Activated naive CD8-positive, alpha-beta T cell treated with anti-CD3 and anti-CD28 coated beads, Interleukin-2, amount 10 ng/mL, durations not matched to agents 7 days and 5 days (primary cell): ENCODE measurements around the gene SLC17A9. TPM values are rescaled to one million over a fixed set of nuclear protein-coding genes. Genes with fewer than 3 reads are reported as not detected.
A peak's percentile ranks its signal among the peaks of the same experiment; 100 is the strongest.
"Not testable (repeated sequence)": the region's sequence is repeated elsewhere in the genome, so short reads cannot be mapped to it uniquely, and the experiment has no call there.

ENCODE experiments used
- ATAC-seq: fragments of 150-1000 bp; cut with Tn5 transposase; one replicate; pipeline ENCODE4 v1.10.0; 2021; ENCODE audit warnings: low read depth, moderate library complexity
- POLR2A ChIA-PET: fragments of 350-600 bp; sonication (Branson Sonifier 250); formaldehyde crosslinking; loops from one replicate; lab custom pipeline; 2021; ENCODE audit warnings: antibody characterized with exemption; lab: Charles Lee
- DNase-seq: peaks from one replicate; pipeline ENCODE4 v3.0.0; 2021
- H3K27ac Mint-ChIP-seq: one replicate; pipeline ENCODE4 v1.8.0; 2022; ENCODE audit warnings: mild to moderate bottlenecking, mixed read lengths
- H3K27me3 Mint-ChIP-seq: one replicate; pipeline ENCODE4 v1.8.0; 2022; ENCODE audit warnings: mild to moderate bottlenecking, moderate library complexity, mixed read lengths
- H3K36me3 Mint-ChIP-seq: one replicate; pipeline ENCODE4 v1.8.0; 2021; ENCODE audit warnings: mild to moderate bottlenecking, mixed read lengths
- H3K4me1 Mint-ChIP-seq: one replicate; pipeline ENCODE4 v1.8.0; 2021; ENCODE audit warnings: mixed read lengths
- H3K4me3 Mint-ChIP-seq: one replicate; pipeline ENCODE4 v1.8.0; 2022; ENCODE audit warnings: mild to moderate bottlenecking, moderate library complexity, mixed read lengths
- H3K9me3 Mint-ChIP-seq: one replicate; pipeline ENCODE4 v1.8.0; 2021; ENCODE audit warnings: mixed read lengths
- total RNA-seq, 2 experiments: library from RNA; stranded (reverse); gene quantifications; one replicate each; pipeline ENCODE4 v1.2.3, GENCODE V29; 2021

Gene SLC17A9
- total RNA-seq, 2 experiments from 2014 or later, result 40.9 to 43.5 TPM

DNA sequence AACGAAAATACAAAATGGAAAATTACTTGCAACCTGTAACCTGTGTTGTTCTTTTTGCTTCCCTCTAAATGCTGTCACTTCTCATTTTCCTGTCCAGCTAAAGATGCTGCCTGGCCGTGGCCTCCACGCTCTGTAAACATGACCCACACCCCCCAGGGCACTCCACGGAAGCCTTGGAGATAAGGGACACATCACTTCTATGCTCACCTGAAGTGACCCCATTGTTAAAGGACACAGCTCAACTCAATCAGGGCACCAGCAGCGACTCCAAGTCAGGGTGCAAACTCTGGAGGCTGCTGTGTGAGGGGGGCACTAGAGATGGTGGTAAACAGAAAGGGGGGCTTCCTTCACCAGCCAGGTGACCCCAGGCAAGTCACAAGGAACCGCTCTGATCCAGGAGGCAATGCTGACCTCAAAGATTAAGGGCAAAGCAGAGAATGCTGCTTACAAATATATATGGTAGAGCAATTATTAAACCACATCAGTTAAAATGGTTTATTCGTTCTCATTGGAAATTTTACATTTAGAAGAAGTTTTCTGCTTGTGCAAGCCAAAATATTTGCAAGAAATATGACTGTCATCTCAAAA is 39.4 kb upstream of the SLC17A9 start:
- peaks cover 30% of the 10 kb centered on the region for H3K36me3 Mint-ChIP-seq
- H3K9me3 Mint-ChIP-seq, result no peaks in the 10 kb centered on the region
- no peak overlapping the region for H3K27ac Mint-ChIP-seq
- no peaks in the 10 kb centered on the region for H3K27me3 Mint-ChIP-seq
- no peak overlapping the region for H3K4me3 Mint-ChIP-seq
- ATAC-seq (no peak), DNase-seq (no peak)
- peaks cover 40% of the 10 kb centered on the region for H3K4me1 Mint-ChIP-seq
- POLR2A ChIA-PET, result interaction anchor here (1.4 to 10.0 kb wide), 5 partner anchors 10 to 41 kb away, joined by 4 to 85 read pairs (median 8); partner anchors contain the start of genes DIDO1 and GID8

DNA sequence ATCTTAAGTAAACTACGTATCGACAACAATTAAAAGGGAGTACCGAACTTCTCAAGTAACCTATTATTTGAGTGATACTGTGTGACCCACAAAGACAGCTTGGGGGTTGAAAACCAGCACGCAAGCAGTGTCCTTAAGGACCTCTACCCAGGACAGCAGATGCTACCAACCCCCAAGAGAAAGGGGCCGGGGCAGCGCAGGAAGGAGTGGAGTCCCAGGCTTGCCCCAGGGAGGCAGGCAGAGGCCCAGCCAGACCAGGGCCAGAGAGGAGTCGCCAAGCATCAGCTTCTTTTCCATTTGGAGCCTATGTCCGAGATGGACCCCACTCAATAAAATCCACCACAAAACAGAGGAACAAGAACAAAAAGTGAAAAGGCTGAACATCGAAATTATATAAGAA is 38.1 kb upstream of the SLC17A9 start:
- peak overlapping the region; percentile 25 for H3K4me3 Mint-ChIP-seq
- ATAC-seq, result no peak
- H3K9me3 Mint-ChIP-seq, result no peaks in the 10 kb centered on the region
- peaks cover 28% of the 10 kb centered on the region for H3K36me3 Mint-ChIP-seq
- no peak for DNase-seq
- no peaks in the 10 kb centered on the region for H3K27me3 Mint-ChIP-seq
- no peak overlapping the region for H3K27ac Mint-ChIP-seq
- POLR2A ChIA-PET, result interaction anchor here (2.3 to 10.0 kb wide), 3 partner anchors 12 to 40 kb away, joined by 8 to 85 read pairs (median 55); partner anchors contain the start of genes DIDO1 and GID8
- peaks cover 52% of the 10 kb centered on the region for H3K4me1 Mint-ChIP-seq

DNA sequence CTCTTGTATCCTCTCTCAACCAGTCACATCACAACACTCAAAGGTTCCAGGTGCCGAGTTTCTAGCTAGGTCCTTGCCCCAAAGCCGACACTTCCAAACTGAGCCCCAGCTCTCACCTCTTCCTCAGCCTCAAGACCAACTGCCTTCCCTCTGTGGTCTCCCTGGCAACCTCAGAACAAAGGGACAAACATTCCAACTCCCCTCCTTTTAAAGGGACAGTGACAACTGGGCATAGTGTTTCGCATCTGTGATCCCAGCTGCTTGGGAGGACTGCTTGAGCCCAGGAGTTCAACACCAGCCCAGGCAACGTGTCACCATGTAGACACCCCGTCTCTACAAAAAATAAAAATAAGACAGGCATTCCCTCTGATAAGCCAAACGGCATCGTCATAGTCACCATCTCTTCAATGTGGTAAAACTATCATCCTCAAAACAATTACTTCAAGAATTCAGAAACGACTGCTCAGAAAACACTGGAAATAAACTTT is 37.5 kb upstream of the SLC17A9 start:
- DNase-seq, result no peak
- Mint-ChIP-seq H3K4me3 (peak overlapping the region; percentile 80), H3K36me3 (peaks cover 24% of the 10 kb centered on the region), H3K9me3 (no peaks in the 10 kb centered on the region), H3K27ac (peak overlapping the region; percentile 78), H3K27me3 (no peaks in the 10 kb centered on the region), H3K4me1 (peaks cover 55% of the 10 kb centered on the region)
- POLR2A ChIA-PET, result interaction anchor here (2.3 to 10.0 kb wide), 3 partner anchors 12 to 39 kb away, joined by 8 to 85 read pairs (median 55); partner anchors contain the start of genes DIDO1 and GID8
- no peak for ATAC-seq

DNA sequence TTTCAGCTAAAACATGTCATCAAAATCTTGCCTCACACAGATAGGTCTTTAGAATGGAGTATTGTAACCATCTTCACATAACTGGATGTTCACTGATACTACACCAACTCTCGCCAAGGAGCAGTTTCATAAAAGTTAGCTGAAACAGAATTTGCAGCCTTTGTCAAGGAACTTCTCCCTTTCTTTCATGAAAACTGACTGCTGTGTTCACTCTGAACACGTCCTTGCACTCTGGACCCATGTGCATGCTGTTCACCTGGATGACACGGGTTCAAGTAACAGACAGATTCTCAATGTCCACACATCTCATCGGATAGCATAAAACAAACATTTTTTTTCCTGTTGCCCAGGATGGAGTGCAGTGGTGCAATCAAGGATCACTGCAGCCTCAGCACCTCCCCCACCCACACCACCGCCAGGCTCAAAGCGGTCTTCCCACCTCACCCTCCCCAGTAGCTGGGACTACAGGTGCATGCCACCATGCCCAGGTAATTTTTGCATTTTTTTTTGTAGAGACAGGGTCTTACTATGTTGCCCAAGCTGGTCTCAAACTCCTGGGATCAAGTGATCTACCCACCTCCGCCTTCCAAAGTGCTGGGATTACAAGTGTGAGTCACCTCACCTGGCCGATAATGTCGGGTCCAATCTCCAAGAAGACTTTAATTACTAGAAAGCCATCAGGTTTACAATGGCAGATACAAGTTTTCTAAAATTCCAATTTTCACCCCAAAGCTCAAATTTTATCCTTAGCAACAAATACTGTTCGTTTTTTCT is 35.6 kb upstream of the SLC17A9 start:
- no peaks in the 10 kb centered on the region for H3K9me3 Mint-ChIP-seq
- ATAC-seq (no peak), DNase-seq (no peak)
- H3K4me1 Mint-ChIP-seq, result peaks cover 68% of the 10 kb centered on the region
- peaks cover 13% of the 10 kb centered on the region for H3K36me3 Mint-ChIP-seq
- POLR2A ChIA-PET, result interaction anchor here (1.1 to 10.0 kb wide), 4 partner anchors 10 to 37 kb away, joined by 3 to 85 read pairs (median 42); partner anchors contain the start of genes DIDO1, GID8 and SLC17A9
- peak overlapping the region; percentile 83 for H3K4me3 Mint-ChIP-seq
- peak overlapping the region; percentile 86 for H3K27ac Mint-ChIP-seq
- no peaks in the 10 kb centered on the region for H3K27me3 Mint-ChIP-seq

DNA sequence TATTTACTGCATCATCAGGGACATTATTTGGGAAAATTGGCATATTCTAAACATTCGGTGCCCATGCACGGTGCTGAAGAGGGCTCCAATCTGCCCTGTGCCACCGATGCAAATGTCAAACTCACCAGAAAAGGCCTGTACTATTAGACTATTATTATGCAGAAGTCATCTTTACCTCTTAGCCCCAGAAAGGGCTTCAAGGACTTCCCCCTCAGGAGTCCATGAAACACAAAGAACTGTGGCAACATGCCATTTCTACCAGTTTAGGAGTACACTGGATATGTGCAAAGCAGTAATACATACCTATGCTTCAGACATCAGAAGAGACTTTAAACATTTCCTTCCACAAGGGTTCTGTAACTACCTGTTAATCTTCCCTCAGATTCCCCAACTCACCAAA is 34.8 kb upstream of the SLC17A9 start:
- Mint-ChIP-seq H3K36me3 (peaks cover 14% of the 10 kb centered on the region), H3K4me3 (peak overlapping the region; percentile 83), H3K9me3 (no peaks in the 10 kb centered on the region), H3K27me3 (no peaks in the 10 kb centered on the region), H3K27ac (peak overlapping the region; percentile 86), H3K4me1 (peaks cover 76% of the 10 kb centered on the region)
- no peak for DNase-seq
- POLR2A ChIA-PET, result interaction anchor here (1.0 to 10.0 kb wide), 6 partner anchors 9 to 60 kb away, joined by 3 to 85 read pairs (median 18); partner anchors contain the start of genes DIDO1, GID8 and SLC17A9
- no peak for ATAC-seq

DNA sequence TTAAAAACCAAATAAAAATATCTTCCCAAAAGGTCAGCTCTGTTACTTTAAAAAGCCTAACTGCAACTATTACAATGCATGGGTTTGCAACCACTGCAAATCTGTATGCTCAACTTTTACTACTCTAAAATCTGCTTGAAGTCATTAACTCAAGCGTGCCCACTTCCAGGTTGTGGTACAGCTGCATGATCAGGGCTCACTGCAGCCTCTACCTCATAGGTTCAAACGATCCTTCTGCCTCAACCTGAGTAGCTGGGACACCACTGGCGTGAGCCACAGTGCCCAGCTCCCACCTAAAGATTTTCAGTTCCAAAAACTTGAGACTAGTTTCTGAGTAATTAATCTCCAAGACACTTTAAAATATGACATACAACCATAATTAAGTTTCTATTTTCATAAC is 34.4 kb upstream of the SLC17A9 start:
- Mint-ChIP-seq H3K9me3 (no peaks in the 10 kb centered on the region), H3K27me3 (no peaks in the 10 kb centered on the region), H3K27ac (peak overlapping the region; percentile 86), H3K4me3 (peak overlapping the region; percentile 83), H3K4me1 (peaks cover 76% of the 10 kb centered on the region), H3K36me3 (peaks cover 12% of the 10 kb centered on the region)
- ATAC-seq (peak; percentile 76), DNase-seq (peak; percentile 67)
- POLR2A ChIA-PET, result interaction anchor here (1.0 to 10.0 kb wide), 9 partner anchors 8 to 60 kb away, joined by 3 to 85 read pairs (median 9); partner anchors contain the start of genes DIDO1, GID8 and SLC17A9

DNA sequence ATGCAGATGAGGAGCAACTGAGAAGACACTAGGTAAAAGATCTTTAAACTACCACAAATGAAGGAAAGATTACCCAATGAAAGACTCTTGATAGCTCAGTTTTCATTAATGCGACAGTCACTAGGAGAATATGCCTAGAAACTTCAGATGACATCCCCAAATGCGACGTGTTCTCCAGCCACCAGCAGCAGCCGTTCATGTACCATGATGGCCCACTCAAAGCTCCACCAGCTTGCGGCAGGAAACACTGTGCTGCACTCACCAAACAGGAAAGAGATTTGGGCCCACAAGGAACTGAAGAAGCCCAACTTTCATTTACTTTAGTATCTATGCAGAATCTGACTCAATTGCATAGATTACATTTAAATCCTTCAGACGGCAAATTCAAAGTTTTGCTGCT is 33.7 kb upstream of the SLC17A9 start:
- peaks cover 11% of the 10 kb centered on the region for H3K36me3 Mint-ChIP-seq
- peaks cover 74% of the 10 kb centered on the region for H3K4me1 Mint-ChIP-seq

DNA sequence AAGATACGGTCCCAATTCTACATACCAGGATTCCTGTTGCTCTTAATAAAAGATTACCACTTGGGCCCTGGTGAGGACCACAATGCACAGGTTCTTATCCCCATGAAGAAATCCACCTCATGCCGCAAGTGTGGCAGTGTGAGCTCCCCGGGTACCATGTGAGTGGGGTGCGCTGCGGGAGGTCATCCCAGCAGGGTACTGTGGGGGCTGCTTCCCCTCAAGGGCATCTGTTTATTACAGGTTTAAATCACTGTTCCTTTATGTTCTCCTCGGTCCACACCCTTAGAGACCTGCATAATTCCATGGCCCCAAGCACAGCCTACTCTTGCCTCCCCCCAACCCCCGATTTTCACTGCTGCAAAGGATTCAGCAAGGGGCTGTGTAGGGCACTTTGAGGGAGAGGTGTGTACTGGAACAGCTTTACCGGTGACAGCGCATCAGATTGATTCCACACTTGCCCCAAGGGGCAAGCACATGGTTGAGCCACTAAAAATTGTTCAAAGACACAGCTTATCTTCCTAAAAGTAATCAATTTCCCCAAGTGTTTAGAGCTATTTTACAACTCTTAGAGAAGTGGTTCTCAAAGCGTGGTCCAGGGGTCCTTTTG is 32.4 kb upstream of the SLC17A9 start:
- POLR2A ChIA-PET, result interaction anchor here (1.3 to 10.0 kb wide), 6 partner anchors 6 to 33 kb away, joined by 3 to 85 read pairs (median 20); partner anchors contain the start of genes DIDO1, GID8 and SLC17A9
- H3K9me3 Mint-ChIP-seq, result no peaks in the 10 kb centered on the region
- peak; percentile 15 for DNase-seq
- H3K4me3 Mint-ChIP-seq, result peak overlapping the region; percentile 83
- peaks cover 12% of the 10 kb centered on the region for H3K36me3 Mint-ChIP-seq
- no peaks in the 10 kb centered on the region for H3K27me3 Mint-ChIP-seq
- ATAC-seq, result no peak
- peak overlapping the region; percentile 86 for H3K27ac Mint-ChIP-seq
- H3K4me1 Mint-ChIP-seq, result peaks cover 77% of the 10 kb centered on the region

More for the DNA sequence above, 33.7 kb upstream of the SLC17A9 start:
- DNase-seq (peak; percentile 58), ATAC-seq (peak; percentile 52)
- Mint-ChIP-seq H3K27me3 (no peaks in the 10 kb centered on the region), H3K9me3 (no peaks in the 10 kb centered on the region), H3K4me3 (peak overlapping the region; percentile 83), H3K27ac (peak overlapping the region; percentile 86)
- POLR2A ChIA-PET, result interaction anchor here (1.1 to 10.0 kb wide), 9 partner anchors 8 to 59 kb away, joined by 3 to 85 read pairs (median 9); partner anchors contain the start of genes DIDO1, GID8 and SLC17A9

DNA sequence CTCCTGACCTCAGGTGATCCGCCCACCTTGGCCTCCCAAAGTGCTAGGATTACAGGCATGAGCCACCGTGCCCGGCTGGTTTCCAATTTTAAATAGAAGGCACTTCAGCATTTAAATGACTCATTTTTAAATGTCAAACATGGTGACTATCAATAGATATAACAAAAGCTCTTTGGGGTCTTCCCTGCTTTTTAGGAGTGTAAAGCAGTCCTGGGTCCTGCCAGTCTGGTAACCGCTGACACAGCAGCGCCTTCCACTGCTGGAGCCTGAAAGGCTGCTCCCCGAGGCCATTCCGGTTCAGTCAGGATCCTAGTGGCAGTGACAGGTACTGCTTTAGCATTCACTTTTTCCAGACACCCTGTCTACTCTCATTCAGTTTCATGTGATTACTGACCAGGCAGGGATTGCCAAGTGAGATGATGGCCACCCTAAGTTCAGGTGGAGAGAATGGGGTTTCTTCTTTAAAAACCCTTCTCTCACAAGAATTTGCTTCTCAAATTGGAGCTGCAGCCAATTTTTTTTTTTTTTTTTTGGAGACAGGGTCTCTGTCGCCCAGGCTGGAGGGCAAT is 31.3 kb upstream of the SLC17A9 start:
- Mint-ChIP-seq H3K36me3 (peaks cover 12% of the 10 kb centered on the region), H3K27ac (peak overlapping the region; percentile 86), H3K9me3 (no peaks in the 10 kb centered on the region), H3K4me3 (peak overlapping the region; percentile 77), H3K4me1 (peaks cover 70% of the 10 kb centered on the region), H3K27me3 (no peaks in the 10 kb centered on the region)
- ATAC-seq (peak; percentile 46), DNase-seq (peak; percentile 57)
- POLR2A ChIA-PET, result interaction anchor here (0.7 to 10.0 kb wide), 6 partner anchors 9 to 104 kb away, joined by 3 to 85 read pairs (median 4); partner anchors contain the start of genes GID8 and SLC17A9

DNA sequence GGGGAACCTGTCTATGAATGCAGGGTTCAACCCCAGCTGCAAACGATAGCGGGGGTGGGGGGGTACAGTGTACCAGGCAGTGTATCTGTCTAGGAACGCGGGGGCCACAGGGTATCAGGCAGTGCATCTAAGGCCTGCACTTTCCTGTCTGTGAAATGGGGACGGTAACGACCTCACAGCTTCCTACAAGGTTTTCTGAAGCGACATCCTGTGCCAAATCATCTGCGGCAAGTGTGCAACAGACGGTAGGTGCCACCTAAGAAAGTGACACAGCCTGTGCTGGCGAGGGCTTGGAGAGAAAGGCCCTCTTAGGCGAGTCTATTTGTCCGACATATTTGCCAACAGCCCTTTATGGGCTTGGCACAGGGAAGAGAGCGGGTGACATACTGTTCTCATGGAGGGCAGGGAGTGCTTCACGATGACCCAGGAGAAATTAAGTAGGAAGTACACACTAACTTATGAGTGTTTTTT is 30.0 kb upstream of the SLC17A9 start:
- H3K36me3 Mint-ChIP-seq, result peaks cover 8% of the 10 kb centered on the region
- DNase-seq (peak; percentile 51), ATAC-seq (peak; percentile 11)
- H3K4me3 Mint-ChIP-seq, result peak overlapping the region; percentile 89
- H3K9me3 Mint-ChIP-seq, result no peaks in the 10 kb centered on the region
- POLR2A ChIA-PET, result interaction anchor here (1.6 to 10.0 kb wide), 3 partner anchors 14 to 32 kb away, joined by 4 to 85 read pairs (median 5); partner anchors contain the start of gene GID8
- H3K27ac Mint-ChIP-seq, result peak overlapping the region; percentile 96
- peaks cover 66% of the 10 kb centered on the region for H3K4me1 Mint-ChIP-seq
- no peaks in the 10 kb centered on the region for H3K27me3 Mint-ChIP-seq

DNA sequence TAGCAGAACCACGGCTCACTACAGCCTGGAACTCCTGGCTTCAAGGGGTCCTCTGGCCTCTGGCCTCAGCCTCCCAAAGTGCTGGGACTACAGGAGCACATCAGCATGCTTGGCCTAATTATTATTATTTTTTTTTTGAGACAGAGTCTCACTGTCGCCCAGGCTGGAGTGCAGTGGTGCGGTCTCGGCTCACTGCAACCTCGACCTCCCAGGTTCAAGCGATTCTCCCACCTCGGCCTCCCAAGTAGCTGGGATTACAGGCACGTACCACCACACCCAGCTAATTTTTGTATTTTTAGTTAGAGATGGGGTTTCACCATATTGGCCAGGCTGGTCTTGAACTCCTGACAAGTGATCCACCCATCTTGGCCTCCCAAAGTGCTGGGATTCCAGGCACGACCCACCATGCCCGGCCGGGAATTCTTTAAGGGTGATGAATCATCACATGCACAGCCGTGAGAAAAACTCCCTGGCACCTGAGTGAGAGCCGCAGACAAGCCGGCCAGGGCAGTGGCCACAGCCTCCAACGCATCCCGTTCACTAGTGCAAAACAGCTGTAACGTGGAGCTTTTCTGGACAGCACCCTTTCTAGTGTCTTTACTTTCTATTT is 29.3 kb upstream of the SLC17A9 start:
- not testable (repeated sequence) for H3K36me3 Mint-ChIP-seq, H3K27me3 Mint-ChIP-seq, H3K9me3 Mint-ChIP-seq, ATAC-seq
- peak overlapping the region; percentile 96 for H3K27ac Mint-ChIP-seq
- POLR2A ChIA-PET, result interaction anchor here (1.6 kb wide), 1 partner anchor 31 kb away, joined by 4 read pairs; no protein-coding TSS in a partner anchor
- peaks cover 66% of the 10 kb centered on the region for H3K4me1 Mint-ChIP-seq
- H3K4me3 Mint-ChIP-seq, result peak overlapping the region; percentile 92
- DNase-seq, result peak; percentile 20
